HepG2 (cell line): ENCODE data around the gene APOA1. TPM values are rescaled to one million over a fixed set of nuclear protein-coding genes. Genes with fewer than 3 reads are reported as not detected.

Source experiments
- FOXA3 ChIP-seq: IDR thresholded peaks from 2 replicates; pipeline ENCODE4 v1.6.1; 2016; ENCODE audit warnings: missing genetic modification reagents, missing compliant biosample characterization
- HNF1A ChIP-seq, 2 experiments: sonication (generic) in 1 of 2; formaldehyde crosslinking in 1 of 2; IDR thresholded peaks; 2 replicates each; pipeline versions ENCODE4 v1.4.0 to v1.6.1; 2016 to 2020; ENCODE audit warnings: borderline replicate concordance in 1 of 2, low read depth in 1 of 2, mild to moderate bottlenecking in 1 of 2, missing genetic modification reagents in 1 of 2
- KIAA2018 ChIP-seq: sonication (generic); formaldehyde crosslinking; IDR thresholded peaks from 2 replicates; pipeline ENCODE4 v1.5.0; 2020; ENCODE audit warnings: mild to moderate bottlenecking, missing genetic modification reagents, borderline replicate concordance
- NFE2 ChIP-seq: sonication (generic); formaldehyde crosslinking; IDR thresholded peaks from 2 replicates; pipeline ENCODE4 v1.4.0; 2020; ENCODE audit warnings: missing genetic modification reagents
- NR2F1 ChIP-seq, 2 experiments: fragments of 450-650 bp in 1 of 2; formaldehyde crosslinking in 1 of 2; IDR thresholded peaks; 2 replicates each; pipeline versions ENCODE4 v1.5.0 to v1.6.1; 2016 to 2020; ENCODE audit warnings: mild to moderate bottlenecking in 1 of 2, missing compliant biosample characterization in 1 of 2, missing genetic modification reagents in 1 of 2, moderate library complexity in 1 of 2
- SP1 ChIP-seq, 2 experiments: fragments of 450-650 bp in 1 of 2; sonication (generic) in 1 of 2; formaldehyde crosslinking in 1 of 2; IDR thresholded peaks; 2 replicates each; pipeline versions ENCODE4 v1.4.0 to v1.6.1; 2016 to 2020; ENCODE audit warnings: missing genetic modification reagents in 1 of 2
- polyA plus RNA-seq, 8 experiments: library from polyadenylated mRNA; depleted of rRNA in 3 of 8; stranded (reverse) in 7 of 8; unstranded in 1 of 8; fragments of >200 nt; fragmentation: Illumina TruSeq in 4 of 8; extraction: Trizol in 4 of 8; gene quantifications; 2 replicates each; pipeline versions ENCODE4 v1.2.1 to v1.2.3, GENCODE V29; 2011 to 2016; ENCODE audit warnings: low read depth in 4 of 8, missing spikeins in 1 of 8, mixed read lengths in 1 of 8; ENCODE audit not compliant: insufficient read depth in 1 of 8
- total RNA-seq, 5 experiments: library from RNA; depleted of rRNA; stranded (reverse); fragments of >200 nt; fragmentation: Illumina TruSeq; extraction: Trizol; gene quantifications; 2 replicates each; pipeline ENCODE4 v1.2.3, GENCODE V29; 2016; ENCODE audit warnings: low read depth in 1 of 5

APOA1 gene
- total and polyA plus RNA-seq, 2 of the 13 experiments (the other 11 are each of a cell fraction or from before 2014, with no cell fraction given) = 1,973 to 5,485 TPM

GRCh38 chr11:116808262-116809175 is 28.9 kb downstream of the APOA1 start (continued):
- TF ChIP-seq SP1 (IDR thresholded peaks at IDR 0.05) = no peak
- peak; percentile 63 for TF ChIP-seq SP1 (CRISPR knock-in tag; IDR thresholded peaks at IDR 0.05)
- peak; percentile 99 for TF ChIP-seq FOXA3 (CRISPR knock-in tag)
- TF ChIP-seq NFE2 (CRISPR knock-in tag) = no peak
- peak; percentile 97 to 99 for TF ChIP-seq NR2F1 (CRISPR knock-in tag; IDR thresholded peaks at IDR 0.05)
- TF ChIP-seq KIAA2018 (CRISPR knock-in tag) = no peak
- no peak; the same call in none of the 2 replicates for TF ChIP-seq HNF1A (IDR thresholded peaks at IDR 0.05; ENCODE audit: low read depth)
- peak; percentile 85; the same call in 1 of the 2 replicates for TF ChIP-seq HNF1A (CRISPR knock-in tag; IDR thresholded peaks at IDR 0.05; ENCODE audit: borderline replicate concordance)
